Limb (tissue), 2 donors: ENCODE results near the gene HDHD2.
"Not testable (repeated sequence)": the region's sequence is repeated elsewhere in the genome, so short reads cannot be mapped to it uniquely, and the experiment has no call there.

ENCODE experiments used
- DNase-seq, 2 donors: peaks; one replicate each; pipeline ENCODE4 v3.0.0-alpha.2; 2016; ENCODE audit errors: extremely low spot score in 2 of 2

The HDHD2 gene

GRCh38 chr18:47150029-47150823 lies at the start of gene HDHD2:
Gene HDHD2, minus strand, starts transcription at chr18:47150500. Its CDS starts 14,061 bp downstream, at chr18:47136439.
- DNase-seq: peak; percentile 91 to 92

- not testable (repeated sequence) for DNase-seq
Observed at GRCh38 chr18:47195961-47196360, 45.7 kb upstream of the HDHD2 start.

- no peak for DNase-seq
Observed at GRCh38 chr18:47191961-47192360, 41.7 kb upstream of the HDHD2 start.

- no peak for DNase-seq
Observed at GRCh38 chr18:47187721-47188120, 37.4 kb upstream of the HDHD2 start.

GRCh38 chr18:47184419-47185050 lies 34.2 kb upstream of the HDHD2 start:
- no peak for DNase-seq

GRCh38 chr18:47182156-47182555 lies 31.9 kb upstream of the HDHD2 start:
- DNase-seq: not testable (repeated sequence)

GRCh38 chr18:47180765-47181164 lies 30.5 kb upstream of the HDHD2 start:
- no peak for DNase-seq

- peak in 1 of 2 donors; percentile 7 for DNase-seq
Observed at GRCh38 chr18:47179520-47179919, 29.2 kb upstream of the HDHD2 start.

GRCh38 chr18:47175898-47176575 lies 25.7 kb upstream of the HDHD2 start, which contains the start of gene IER3IP1:
Gene IER3IP1, minus strand, starts transcription at chr18:47176364. Its CDS starts 87 bp downstream, at chr18:47176277.
- peak; percentile 89 to 93 for DNase-seq

GRCh38 chr18:47175283-47175897 lies 25.1 kb upstream of the HDHD2 start:
- DNase-seq: no peak

- no peak for DNase-seq
Observed at GRCh38 chr18:47174545-47175116, 24.3 kb upstream of the HDHD2 start.

GRCh38 chr18:47172476-47172875 lies 22.2 kb upstream of the HDHD2 start:
- DNase-seq: no peak

GRCh38 chr18:47168913-47169312 lies 18.6 kb upstream of the HDHD2 start:
- no peak for DNase-seq

GRCh38 chr18:47168509-47168908 lies 18.2 kb upstream of the HDHD2 start:
- no peak for DNase-seq

- DNase-seq: no peak
Observed at GRCh38 chr18:47166294-47166693, 16.0 kb upstream of the HDHD2 start.

- no peak for DNase-seq
Observed at GRCh38 chr18:47163241-47163640, 12.9 kb upstream of the HDHD2 start.

GRCh38 chr18:47160256-47160655 lies 10.0 kb upstream of the HDHD2 start:
- no peak for DNase-seq

- not testable (repeated sequence) for DNase-seq
Observed at GRCh38 chr18:47158404-47158803, 8.1 kb upstream of the HDHD2 start.

- DNase-seq: no peak
Observed at GRCh38 chr18:47151439-47151838, 1.1 kb upstream of the HDHD2 start.

GRCh38 chr18:47150824-47151366 lies 595 bp upstream of the HDHD2 start:
- peak in 1 of 2 donors; percentile 27 for DNase-seq

GRCh38 chr18:47149457-47150028 lies 757 bp downstream of the HDHD2 start:
- DNase-seq: peak in 1 of 2 donors; percentile 2
